CD4-positive, alpha-beta T cell treated with Interleukin-17A for 4 hours (primary cell): ENCODE results near the gene PRSS50.

Experiments used
- DNase-seq: peaks from one replicate; pipeline ENCODE4 v3.0.0-alpha.2; 2020; ENCODE audit warnings: mixed read lengths

The PRSS50 gene

DNA sequence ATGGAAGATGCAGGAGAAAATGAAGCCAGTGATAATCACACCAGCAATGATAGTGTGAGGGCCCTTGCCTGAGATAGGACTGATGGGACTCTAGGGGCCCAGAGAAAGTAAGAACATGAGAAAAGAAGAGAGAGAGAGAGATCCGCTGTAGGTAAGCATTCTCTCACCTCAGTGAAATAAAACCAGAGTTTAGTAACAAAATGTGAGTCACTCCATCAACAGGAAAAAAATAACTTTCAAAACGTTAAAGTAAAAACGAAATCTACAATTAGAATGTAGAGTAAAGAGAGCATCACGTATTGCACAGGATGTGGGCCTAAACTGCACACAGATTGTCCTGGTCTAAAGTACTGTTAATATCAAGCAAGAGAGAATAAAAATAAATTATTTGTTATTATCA is 6.8 kb upstream of the PRSS50 start:
- DNase-seq, result no peak

DNA sequence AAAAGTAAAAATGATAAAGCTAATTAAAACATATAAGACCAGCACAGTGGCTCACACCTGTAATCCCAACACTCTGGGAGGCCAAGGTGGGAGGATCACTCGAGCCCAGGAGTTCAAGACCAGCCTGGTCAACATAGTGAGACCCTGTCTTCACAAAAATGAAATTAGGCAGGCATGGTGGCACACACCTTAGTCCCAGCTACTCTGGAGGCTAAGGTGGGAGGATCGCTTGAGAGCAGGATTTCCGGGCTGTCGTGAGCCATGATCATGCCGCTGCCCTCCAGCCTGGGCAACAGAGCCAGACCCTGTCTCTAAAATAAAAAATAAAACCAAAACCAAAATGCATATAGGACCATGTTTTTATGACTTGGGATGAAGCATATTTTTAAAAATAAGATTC is 4.8 kb upstream of the PRSS50 start:
- DNase-seq, result no peak

DNA sequence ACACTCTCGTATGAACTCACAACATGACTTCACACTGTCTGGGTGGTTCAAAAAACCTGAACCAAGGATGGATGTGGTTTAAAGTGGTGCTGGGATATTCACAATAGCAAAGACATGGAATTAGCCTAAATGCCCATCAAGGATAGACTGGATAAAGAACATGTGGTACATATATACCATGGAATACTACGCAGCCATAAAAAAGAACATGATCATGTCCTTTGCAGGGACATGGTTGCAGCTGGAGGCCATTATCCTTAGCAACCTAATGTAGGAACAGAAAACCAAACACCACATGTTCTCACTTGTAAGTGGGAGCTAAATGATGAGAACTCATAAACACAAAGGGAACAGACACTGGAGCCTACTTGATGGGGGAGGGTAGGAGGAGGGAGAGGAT is 3.3 kb upstream of the PRSS50 start:
- DNase-seq, result no peak

DNA sequence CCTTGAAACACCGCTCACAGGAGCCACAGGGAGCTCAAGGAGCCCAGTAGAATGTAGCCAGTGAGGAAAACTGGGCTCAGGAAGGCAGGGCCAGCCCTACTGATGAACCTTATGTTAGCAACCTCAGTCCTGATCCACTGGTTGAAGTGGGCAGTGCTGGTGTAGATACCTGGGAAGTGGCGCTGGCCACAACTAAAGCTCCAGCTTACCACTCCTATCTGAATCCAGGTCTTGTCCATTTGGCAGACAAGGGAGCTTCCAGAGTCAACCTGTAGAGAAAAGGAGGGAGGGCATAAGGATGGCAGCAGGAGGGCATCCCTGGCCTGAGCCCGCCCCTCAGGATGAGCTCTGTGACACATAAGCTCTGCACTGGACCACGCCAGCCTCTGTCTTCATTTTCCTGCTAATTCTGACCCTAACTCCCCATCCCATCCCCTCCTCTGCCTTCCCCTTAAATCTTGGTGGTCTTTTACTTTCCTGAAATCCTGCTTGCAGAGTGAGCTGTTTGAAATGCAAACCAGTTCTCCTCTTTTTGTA is 2.1 kb upstream of the PRSS50 start:
- no peak for DNase-seq

DNA sequence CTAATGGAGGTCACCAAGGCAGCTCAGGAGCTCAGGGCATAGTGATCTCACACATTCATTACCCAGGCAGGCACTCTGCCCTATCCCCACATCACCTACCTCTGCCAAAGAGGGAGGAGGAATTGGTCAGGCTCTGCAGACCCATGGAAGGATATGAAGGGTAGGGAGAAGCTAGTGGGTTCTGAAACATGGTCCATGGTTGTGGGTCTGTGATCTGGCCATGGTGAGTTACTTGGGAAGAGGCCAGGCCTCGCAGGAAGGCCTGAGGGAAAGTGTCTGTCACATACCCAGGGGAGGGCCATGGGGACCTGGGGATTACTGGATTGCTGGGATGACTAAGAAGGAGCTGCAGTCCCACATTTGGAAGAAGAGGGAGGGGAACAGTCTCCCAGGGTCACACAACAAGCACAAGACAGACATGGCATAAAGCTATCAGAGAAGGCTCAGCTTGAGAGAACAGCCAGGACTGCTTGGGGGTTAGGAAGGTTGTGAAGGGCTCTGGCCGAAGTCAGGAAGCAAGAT is 1.4 kb upstream of the PRSS50 start:
- DNase-seq, result no peak

DNA sequence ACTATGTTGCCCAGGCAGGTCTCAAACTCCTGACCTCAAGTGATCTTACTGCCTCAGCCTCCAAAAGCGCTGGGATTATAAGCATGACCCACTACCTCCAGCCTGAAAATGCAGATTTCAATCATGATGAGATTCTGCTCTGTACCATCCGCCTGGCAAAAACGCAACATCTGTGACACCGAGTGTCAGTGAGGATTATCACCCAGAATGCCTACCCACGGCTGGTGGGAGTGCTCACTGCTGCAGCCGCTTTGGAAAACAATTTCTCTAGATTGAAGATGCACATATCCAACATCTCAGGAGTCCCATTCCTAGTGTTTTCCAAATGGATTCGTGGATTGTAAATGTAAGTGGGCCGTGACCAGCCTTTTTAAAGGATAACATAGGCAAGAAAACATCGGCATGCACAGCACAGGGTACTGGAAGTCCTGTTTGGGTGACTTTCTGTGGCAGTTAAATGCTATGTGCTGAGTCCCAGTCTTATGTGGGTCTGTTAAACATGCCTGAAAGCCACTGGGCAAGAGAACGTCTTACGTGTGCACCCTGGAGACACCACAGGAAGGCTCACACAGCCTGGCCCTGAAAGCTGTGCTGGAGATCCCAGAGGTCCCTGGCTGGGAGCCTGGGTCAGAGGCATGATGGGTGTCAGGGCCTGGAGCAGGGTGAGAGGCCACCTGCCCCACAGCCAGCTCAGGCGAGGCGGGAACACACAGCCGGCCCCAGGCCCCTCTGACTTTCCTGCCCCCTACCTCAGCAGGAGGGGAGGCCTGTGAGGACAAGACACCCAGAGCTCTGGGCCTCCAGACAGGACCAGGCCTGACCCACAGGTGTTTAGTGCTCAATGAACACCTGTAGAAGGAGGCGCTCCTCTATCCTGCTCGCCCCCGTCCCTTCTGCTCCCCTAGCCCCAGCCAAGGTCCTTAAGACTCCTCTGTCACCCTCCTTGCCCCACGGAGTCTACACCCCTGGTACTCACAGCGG is 918 bp downstream of the PRSS50 start:
- DNase-seq, result no peak

DNA sequence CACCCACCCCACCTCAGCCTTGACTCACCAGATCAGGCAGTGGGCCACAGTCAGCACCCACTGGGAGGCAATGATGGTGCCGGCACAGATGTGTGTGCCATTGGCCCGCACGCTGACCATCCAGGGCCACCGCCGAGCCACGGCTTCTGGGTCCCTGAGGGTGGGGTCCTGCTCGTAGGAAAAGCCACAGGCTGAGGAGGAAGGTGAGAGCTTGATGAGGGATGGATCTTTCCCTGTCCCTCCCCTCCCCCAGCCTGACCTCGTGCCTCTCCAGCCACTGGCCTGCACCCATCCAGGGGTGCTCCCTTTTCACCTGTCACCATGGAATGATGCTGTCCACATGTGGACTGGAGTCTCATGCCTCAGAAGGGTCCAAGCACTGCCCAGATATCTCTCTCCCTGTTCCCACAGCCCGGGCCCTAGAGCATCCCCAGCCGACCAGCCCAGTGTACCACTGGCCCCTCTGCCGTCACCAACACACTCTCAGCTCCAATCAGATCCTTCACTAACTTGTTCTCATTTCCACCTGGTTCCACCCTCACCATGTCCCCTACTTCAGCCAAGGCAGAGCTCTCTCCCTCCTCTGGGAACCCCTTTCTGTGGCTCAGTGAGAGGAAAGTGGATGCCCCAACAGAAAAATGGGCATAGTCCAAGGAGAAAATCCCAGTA is 2.0 kb downstream of the PRSS50 start:
- no peak for DNase-seq

DNA sequence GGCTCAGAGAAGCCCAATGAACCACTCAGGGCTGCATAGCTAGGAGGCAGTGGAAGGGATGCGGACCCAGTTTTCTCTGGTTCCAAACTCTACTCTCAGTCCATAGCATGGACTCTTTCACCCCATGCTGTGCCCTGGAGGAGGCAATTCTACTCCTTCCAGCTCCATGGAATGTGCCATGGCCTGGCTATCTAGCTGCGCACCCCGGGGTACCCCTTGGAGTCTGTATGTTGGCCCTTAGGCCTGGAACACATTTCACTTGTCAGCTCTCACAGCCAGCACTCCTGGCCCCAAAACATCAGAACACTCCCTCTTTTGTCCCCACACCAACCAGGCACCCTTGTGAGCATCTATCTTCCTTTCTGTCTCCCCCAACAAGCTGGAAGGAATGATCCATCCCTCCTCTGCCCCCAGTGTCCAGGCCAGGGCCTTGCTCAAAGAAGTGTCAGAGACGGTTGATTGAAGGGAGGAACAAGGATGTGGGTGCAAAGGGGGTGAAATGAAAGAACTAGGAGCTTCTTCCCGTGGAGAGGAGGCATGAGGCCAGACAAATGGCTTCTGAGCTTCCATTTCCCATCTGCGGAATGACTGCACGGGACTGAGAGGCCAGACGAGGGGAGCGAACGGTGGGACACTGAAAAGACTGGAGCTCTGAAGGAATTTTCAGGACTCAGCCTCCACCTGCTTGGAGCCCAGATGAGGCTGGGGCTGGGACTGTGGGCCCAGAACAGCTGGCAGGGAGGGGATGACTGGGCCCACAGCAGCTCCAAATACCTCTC is 2.8 kb downstream of the PRSS50 start:
- DNase-seq, result no peak

DNA sequence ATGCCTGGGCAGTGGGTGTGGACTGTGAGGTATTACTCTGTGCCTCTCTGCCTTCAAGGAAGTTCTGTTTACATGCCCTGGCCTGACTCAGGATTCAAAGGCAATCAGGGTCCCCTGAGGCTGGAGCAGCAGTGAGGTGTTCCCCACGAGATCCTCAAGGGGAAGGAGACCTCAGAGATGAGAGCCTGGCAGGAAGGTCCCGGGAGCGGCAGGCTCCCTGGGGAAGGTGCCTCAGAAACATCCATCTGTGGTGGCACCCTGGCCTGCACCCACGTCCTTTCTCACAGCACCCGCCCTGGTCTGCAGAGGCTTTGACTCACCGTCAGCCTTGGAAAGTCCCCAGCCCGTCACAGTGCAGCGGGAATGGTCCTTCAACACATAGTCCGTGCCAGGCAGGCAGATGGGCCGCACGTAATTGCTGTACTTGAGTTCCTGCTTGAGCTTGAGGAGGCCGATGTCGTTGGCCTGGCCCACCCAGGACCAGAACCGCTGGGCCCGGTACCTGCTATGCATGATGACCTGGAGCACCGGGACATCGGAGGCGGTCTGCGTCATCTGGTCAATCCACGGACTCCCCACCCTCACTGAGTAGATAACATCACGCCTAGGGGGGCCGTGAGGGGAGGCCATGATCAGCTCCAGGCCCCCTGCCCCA is 3.6 kb downstream of the PRSS50 start:
- DNase-seq, result no peak

DNA sequence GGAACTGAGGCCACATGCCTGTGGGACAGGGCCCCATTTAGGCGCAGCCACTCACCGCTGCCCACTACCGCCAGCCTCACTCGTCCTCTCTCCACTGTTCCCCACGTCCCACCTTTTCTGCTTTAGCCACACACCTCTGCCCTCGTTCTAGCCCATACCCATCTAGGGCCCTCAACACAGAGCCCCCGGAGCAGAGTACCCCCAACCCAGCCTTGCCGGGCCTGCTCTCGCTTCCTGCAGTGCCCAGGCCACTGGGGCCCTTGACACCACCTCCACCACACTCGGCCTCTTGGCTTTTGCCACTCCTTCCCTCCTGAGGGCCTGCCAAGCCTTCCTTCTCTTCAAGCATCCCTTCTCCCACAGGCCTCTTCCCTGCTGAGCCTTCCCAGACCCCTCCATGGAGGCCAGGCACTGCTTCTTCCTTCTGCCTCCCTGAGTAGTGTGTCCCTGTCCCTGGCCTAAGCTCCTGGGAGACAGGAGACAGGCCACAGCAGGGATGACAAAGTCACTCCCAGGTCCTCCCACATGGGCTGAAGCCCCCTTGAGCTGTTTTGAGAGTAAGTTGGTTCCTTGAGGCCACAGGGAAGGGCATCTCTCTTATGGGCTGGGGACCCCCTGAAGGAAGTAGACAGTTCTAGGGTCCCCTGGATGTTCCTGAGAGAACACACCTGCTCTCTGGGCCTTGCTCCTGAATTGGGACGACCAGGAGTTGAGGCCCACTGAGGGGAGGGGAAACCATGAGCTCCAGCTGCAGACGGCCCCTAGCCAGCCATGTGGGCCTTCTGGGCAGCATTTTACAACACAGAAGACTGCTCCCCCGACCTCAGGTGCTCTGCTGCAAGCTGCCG is 4.4 kb downstream of the PRSS50 start:
- DNase-seq, result no peak

DNA sequence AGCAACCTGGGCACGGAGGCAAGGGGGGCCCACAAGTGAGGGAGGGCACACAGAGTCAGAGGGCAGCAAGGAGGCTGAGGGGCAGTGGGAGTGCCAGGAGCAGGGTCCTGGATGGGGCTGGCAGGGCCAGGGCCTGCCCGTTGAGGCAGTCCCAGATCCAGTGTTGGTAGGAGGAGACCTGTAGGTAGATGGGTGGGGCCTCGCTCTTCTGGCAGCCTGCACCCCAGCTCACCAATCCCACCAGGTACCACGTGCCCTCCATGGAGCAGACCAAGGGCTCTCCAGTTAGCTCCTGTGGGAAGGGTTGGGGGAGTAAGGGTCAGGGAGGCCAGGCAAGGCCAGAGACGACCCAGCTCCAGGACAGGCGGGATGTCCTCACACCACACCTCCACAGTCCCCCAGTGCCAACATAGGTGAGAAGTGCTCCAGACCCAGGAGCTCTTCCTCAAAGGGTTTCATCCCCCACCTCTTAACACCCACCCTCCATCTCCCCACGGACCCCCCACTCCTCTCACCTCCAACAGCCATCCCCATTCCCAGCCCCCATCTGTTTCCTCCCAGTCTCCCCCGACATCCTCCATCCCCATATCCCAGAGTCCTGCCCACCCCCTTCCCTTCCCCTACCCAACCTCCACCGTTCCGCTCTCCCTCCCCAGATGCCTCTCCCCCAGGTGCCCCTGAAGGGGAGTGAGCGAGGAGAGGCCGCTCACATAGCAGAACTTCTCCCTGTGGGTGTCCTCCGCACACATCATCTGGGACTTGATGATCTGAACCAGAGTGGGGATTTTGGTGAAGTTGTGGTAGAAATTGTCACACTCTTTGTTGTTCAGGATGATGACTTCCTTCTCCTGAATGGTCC is 5.2 kb downstream of the PRSS50 start:
- DNase-seq, result no peak

DNA sequence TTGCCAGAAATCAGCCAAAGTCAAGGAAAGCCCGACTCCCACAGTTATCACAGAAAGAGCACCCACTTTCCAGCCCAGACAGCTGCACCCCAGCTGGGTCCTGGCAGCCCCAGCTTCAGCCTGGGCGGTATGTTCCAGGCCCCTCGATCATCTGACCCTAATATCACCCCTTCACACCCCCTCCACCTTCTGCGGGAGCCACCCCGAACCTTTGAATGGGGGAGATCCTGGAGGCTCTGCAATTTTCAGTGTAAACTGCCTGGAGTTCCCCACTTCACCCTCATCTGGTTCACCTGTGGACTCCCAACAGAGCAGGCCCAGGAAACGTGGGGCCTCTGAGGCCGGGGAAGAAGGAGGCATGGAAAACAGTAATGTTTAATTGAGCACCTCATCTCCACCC is 5.9 kb downstream of the PRSS50 start:
- DNase-seq, result no peak

DNA sequence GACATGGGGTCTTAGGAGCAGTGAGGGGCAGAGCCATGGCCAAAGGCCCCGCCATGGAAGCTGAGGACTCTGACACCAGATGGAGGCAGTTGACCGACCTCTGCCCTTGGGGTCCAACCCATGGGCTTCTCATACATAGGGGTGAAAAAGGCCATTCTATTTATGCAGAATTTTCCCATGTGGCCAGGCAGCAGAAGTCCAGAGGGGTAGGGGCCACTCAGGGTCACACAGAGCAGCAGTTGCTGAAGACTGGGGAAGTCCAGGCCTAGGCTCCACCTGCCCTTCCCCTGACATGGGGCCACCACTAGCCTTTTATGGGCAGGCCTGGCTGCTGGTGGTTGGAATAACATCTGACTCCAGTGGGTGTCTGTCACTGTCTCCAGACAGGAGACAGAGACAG is 6.4 kb downstream of the PRSS50 start:
- no peak for DNase-seq

DNA sequence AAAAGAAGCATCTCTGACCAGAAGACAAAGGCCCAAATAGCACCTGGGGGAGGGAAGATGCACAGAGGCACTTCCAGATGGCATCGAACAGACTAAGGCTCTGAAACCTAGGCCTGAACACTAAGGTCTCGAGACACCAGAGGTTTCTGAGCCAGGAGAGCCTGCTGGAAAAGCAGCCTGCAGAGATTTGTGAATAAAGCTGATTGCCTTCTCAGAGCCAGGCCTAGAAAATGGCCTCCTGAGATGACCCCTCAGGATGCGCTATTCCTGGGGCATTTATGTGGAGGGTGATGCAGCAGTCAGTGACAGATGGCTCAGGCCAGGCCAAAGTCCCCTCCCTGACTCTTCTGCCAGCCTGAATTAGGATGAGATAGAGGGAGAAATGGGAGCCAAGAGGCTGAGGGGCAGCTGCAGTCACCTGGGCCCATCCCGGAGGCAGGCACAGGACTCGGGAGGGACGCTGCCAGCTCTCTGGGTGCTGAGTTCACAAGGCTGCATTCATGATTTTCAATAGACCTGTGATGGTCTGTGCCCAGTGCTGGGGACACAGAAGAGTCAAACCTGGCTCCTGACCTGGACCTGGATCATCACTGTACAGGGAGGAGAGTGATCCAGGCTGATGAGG is 6.9 kb downstream of the PRSS50 start:
- no peak for DNase-seq

DNA sequence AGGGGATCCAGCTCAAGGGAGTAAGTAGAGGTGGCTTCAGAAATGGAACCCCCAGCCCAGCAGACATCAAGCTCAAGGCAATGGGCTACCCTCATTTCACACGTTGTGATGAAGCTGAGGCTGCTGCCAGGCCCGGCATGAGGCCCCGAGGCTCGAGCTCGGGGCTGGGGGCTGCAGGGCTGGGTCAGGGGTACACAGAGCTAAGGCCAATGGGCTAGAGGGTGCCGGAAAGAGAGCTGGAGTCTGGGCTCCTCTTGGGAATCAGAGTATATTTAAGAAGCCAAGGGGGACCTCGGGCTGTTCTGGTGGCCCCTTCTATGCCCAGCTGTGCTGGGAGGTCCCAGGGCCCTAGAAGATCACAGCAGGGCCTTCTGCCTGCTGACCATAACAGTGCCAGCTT is 7.4 kb downstream of the PRSS50 start:
- DNase-seq, result no peak

DNA sequence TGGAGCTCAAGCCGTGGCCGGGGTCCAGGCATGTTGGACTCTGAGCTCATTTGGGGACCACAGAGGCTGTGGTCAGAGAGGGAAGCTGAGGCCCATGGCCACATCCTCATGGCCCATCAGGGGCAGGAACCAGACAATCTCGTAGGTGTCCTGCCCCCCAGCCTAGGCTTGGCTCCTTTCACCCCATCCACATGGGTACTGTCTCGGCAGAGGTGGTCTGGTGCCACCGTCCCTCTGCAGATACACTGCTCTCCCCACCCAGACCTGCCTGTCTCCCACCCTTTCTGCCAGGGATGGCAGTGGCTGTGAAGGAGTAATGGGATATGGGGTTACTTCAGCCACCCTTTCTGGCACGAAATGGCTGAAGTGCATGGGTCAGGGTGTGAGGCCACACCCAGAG is 7.9 kb downstream of the PRSS50 start:
- no peak for DNase-seq

DNA sequence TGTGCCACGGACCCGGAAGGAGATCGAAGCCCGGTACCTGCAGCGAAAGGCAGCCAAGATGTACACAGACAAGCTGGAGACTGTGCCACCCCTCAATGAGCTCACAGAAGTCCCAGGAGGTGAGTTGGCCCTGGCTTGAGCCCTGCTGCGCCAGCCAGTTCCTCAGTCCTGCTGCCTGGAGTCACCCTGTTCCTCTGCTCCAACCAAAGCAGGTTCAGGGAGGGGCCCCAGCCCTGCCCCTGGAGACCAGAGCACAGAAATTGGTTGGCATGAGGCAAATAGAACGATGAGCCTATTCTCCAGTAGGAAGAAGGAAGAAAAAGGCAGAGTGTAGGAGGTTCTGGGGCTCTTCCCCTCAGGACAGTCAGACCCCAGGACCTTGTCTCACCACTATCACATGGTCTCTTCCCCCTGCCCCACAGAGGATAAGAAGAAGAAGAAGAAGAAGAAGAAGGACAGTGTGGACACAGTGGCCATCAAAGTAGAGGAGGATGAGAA is 8.5 kb downstream of the PRSS50 start:
- no peak for DNase-seq

DNA sequence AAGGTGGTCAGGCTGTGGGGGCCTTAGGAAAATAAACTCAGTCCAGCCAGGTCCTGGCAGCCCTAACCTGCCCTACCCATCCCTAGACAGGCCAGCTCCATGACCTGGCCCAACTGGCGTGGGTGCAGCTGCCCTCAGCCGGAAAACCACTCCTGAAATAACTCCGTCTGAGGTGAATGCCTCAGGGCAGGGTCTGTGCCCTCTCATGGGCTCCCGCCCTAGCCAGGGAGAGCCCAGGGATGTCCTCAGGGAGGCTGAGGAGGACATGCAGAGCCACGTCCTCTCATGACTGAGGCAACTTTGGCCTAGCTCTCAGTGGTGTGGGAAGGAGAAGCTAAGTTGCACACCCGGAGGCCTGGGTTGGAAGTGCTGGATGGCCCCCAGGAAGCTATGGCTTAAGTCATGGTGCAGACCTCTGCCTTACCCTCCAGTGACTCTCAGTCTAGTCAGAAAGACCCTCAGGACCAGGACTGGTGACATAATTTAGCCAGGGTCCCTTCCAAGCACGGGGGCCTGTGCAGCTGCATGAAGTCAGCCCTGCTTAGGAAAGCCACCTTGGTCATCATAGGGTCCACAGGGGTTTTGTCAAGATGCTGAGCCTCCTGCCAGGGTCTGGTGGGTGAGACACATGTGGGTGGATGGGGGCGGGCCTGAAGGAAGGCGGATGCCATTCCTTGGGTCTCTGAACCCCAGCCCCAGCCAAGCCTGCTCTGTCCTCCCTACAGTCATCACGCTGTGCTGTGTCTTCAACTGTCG is 9.1 kb downstream of the PRSS50 start:
- DNase-seq, result no peak

DNA sequence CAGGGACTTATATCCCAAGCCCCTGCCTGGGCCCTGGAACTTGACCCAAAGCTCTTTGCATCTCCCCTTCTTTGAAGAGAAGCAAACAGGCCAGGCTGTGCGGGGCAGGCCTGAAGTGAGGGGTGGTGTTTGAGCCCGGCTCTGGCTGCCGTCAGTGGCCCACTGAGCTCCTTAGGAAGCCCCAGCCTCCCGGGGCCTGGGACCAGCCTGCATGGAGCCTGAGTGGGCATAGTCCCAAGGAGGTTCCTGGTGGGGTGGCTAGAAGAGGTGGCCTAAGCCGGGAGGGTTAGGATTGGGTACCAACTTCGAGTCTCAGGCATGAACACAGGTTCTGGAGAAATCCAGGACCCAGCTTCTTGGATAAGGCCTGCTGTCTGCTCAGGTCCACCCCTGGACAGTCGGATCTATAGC is 10.1 kb downstream of the PRSS50 start:
- DNase-seq, result no peak
